K562 (cell line): ENCODE data around the gene IPO7. TPM values are rescaled to one million over a fixed set of nuclear protein-coding genes. Genes with fewer than 3 reads are reported as not detected.
A peak's percentile ranks its signal among the peaks of the same experiment; 100 is the strongest.

Experiments used
- ATAC-seq: fragments of 200-7000 bp; cut with Tn5 transposase; 3 replicates; pipeline ENCODE4 v1.9.1; 2020; ENCODE audit warnings: moderate library complexity
- BruUV-seq: library from RNA; stranded (reverse); fragments of 400-500 nt; replicated peaks from 2 replicates; lab custom pipeline; 2021; lab: Mats Ljungman, UMichigan
- CTCF ChIA-PET: fragments of 300-600 bp; formaldehyde crosslinking; extraction: SDS; loops from one replicate; lab custom pipeline; 2021; ENCODE audit warnings: low intra/inter-chr PET ratio; lab: Yijun Ruan, JAX
- POLR2A ChIA-PET: fragments of 300-600, 350-650 bp; sonication (Branson Sonifier 250); formaldehyde crosslinking; extraction: SDS; loops from one replicate; lab custom pipeline; 2021; ENCODE audit warnings: antibody characterized with exemption, inconsistent platforms; lab: Yijun Ruan, JAX
- DNase-seq, 4 experiments: peaks; one replicate each; pipeline versions ENCODE4 v3.0.0 to v3.0.0-alpha.2; 2011 to 2018; ENCODE audit warnings: low spot score in 3 of 4, mixed read lengths in 3 of 4; ENCODE audit errors: extremely low read depth in 1 of 4
- FAIRE-seq: peaks from 2 replicates; lab custom pipeline; 2011; peaks lifted over from hg19 to GRCh38; lab: Jason Lieb, UNC
- H2AFZ ChIP-seq: 2 replicates; pipeline ENCODE4 v1.6.0; 2011; ENCODE audit warnings: low read depth, low read length, control low read depth, inconsistent platforms
- H3K27ac ChIP-seq: fragments of 200-600 bp; 3 replicates; pipeline ENCODE4 v1.8.0; 2011; ENCODE audit warnings: low read depth, mild to moderate bottlenecking, control low read depth, inconsistent platforms, low read length, moderate library complexity, mixed read lengths; ENCODE audit errors: extremely low read depth
- H3K27me3 ChIP-seq, 2 experiments: fragments of 300-600 bp in 1 of 2; 2 replicates in 1 of 2; 3 replicates in 1 of 2; pipeline versions ENCODE4 v1.6.0 to v1.8.0; 2011; ENCODE audit warnings: inconsistent platforms in 2 of 2, low read length in 2 of 2, mild to moderate bottlenecking in 1 of 2, mixed read lengths in 1 of 2, moderate library complexity in 1 of 2; ENCODE audit not compliant: control insufficient read depth in 2 of 2, insufficient read depth in 2 of 2
- H3K36me3 ChIP-seq: fragments of 300-600 bp; 3 replicates; pipeline ENCODE4 v1.8.0; 2011; ENCODE audit warnings: mild to moderate bottlenecking, low read length, inconsistent platforms; ENCODE audit not compliant: control insufficient read depth, insufficient read depth
- H3K4me1 ChIP-seq, 2 experiments: fragments of 200-600 bp in 1 of 2; replicated peaks in 1 of 2; 2 replicates in 1 of 2; 3 replicates in 1 of 2; pipeline versions ENCODE4 v1.5.1 to v1.8.0; 2011; ENCODE audit warnings: inconsistent platforms in 2 of 2, low read length in 2 of 2, mild to moderate bottlenecking in 1 of 2, mixed read lengths in 1 of 2, moderate library complexity in 1 of 2; ENCODE audit not compliant: control insufficient read depth in 2 of 2, insufficient read depth in 2 of 2
- H3K4me2 ChIP-seq: 2 replicates; pipeline ENCODE4 v1.6.1; 2011; ENCODE audit warnings: low read length, control low read depth, inconsistent platforms, mixed read lengths; ENCODE audit not compliant: insufficient read depth
- H3K4me3 ChIP-seq: fragments of 200-600 bp; sonication (generic), shearing (Covaris generic); 2 replicates; pipeline ENCODE4 v1.5.1; 2016; ENCODE audit warnings: control low read depth, inconsistent platforms
- H3K79me2 ChIP-seq: fragments of 200-600 bp; 3 replicates; pipeline ENCODE4 v1.8.0; 2011; ENCODE audit warnings: low read length, inconsistent platforms; ENCODE audit not compliant: control insufficient read depth, insufficient read depth
- H3K9ac ChIP-seq, 2 experiments: 2 replicates each; pipeline versions ENCODE4 v1.6.0 to v1.6.1; 2011; ENCODE audit warnings: low read depth in 2 of 2, low read length in 2 of 2, control low read depth in 1 of 2, inconsistent platforms in 1 of 2, mild to moderate bottlenecking in 1 of 2, mixed read lengths in 1 of 2; ENCODE audit not compliant: insufficient read depth in 1 of 2
- H3K9me1 ChIP-seq: one replicate; pipeline ENCODE4 v1.6.0; 2011; ENCODE audit warnings: inconsistent platforms, mild to moderate bottlenecking, low read length, moderate library complexity; ENCODE audit not compliant: control insufficient read depth, insufficient read depth
- H3K9me3 ChIP-seq: replicated peaks from 2 replicates; pipeline ENCODE4 v1.5.1; 2011; ENCODE audit warnings: low read depth, low read length, inconsistent platforms; ENCODE audit not compliant: control insufficient read depth, insufficient read depth
- H4K20me1 ChIP-seq: replicated peaks from 2 replicates; pipeline ENCODE4 v1.6.1; 2011; ENCODE audit warnings: low read length, inconsistent platforms, mixed read lengths; ENCODE audit not compliant: control insufficient read depth, insufficient read depth
- C11orf30 ChIP-seq: fragments of 450-650 bp; IDR thresholded peaks from 2 replicates; pipeline ENCODE4 v1.6.1; 2016; ENCODE audit warnings: low read depth, mild to moderate bottlenecking
- ESRRB ChIP-seq: fragments of 250-450 bp; sonication (Bioruptor Pico); IDR thresholded peaks from 2 replicates; pipeline ENCODE4 v1.5.0; 2020; ENCODE audit warnings: mild to moderate bottlenecking, moderate library complexity, borderline replicate concordance
- HMGN3 ChIP-seq: IDR thresholded peaks from 2 replicates; pipeline ENCODE4 v1.6.1; 2011; ENCODE audit warnings: borderline replicate concordance, low read depth, mild to moderate bottlenecking, mixed read lengths, low read length; ENCODE audit not compliant: insufficient read length; ENCODE audit errors: extremely low read depth
- MAFF ChIP-seq: IDR thresholded peaks from 2 replicates; pipeline ENCODE4 v1.6.1; 2012; ENCODE audit warnings: low read length, improper control_type of control experiment
- MAFG ChIP-seq: fragments of 450-650 bp; conservative IDR thresholded peaks from 2 replicates; pipeline ENCODE4 v1.6.1; 2016; ENCODE audit warnings: missing genetic modification characterization, missing compliant biosample characterization
- MAFK ChIP-seq: IDR thresholded peaks from 2 replicates; pipeline ENCODE4 v1.6.1; 2011; ENCODE audit warnings: low read length, improper control_type of control experiment
- MTA1 ChIP-seq: fragments of 450-650 bp; IDR thresholded peaks from 2 replicates; pipeline ENCODE4 v1.6.1; 2017; ENCODE audit warnings: borderline replicate concordance
- RFX1 ChIP-seq: fragments of 450-650 bp; IDR thresholded peaks from 2 replicates; pipeline ENCODE4 v1.6.1; 2016; ENCODE audit warnings: mild to moderate bottlenecking, moderate library complexity
- SIX5 ChIP-seq, 2 experiments: IDR thresholded peaks; 2 replicates each; pipeline ENCODE4 v1.6.1; 2011; ENCODE audit warnings: low read length in 2 of 2, borderline replicate concordance in 1 of 2, low read depth in 1 of 2, mild to moderate bottlenecking in 1 of 2, moderate library complexity in 1 of 2; ENCODE audit not compliant: insufficient read depth in 1 of 2
- ZFP1 ChIP-seq: fragments of 450-650 bp; formaldehyde crosslinking; IDR thresholded peaks from 2 replicates; pipeline ENCODE4 v1.4.0; 2020; ENCODE audit warnings: mild to moderate bottlenecking, mixed read lengths
- ZNF316 ChIP-seq: fragments of 450-650 bp; IDR thresholded peaks from 2 replicates; pipeline ENCODE4 v1.6.1; 2016
- ZNF586 ChIP-seq: fragments of 450-650 bp; formaldehyde crosslinking; conservative IDR thresholded peaks from 2 replicates; pipeline ENCODE4 v1.4.0; 2020; ENCODE audit warnings: mild to moderate bottlenecking, moderate library complexity
- ZNF695 ChIP-seq: fragments of 450-650 bp; formaldehyde crosslinking; IDR thresholded peaks from 2 replicates; pipeline ENCODE4 v1.4.0; 2020; ENCODE audit warnings: mild to moderate bottlenecking, moderate library complexity
- WGBS: fragments of 100-300 bp; shearing (Covaris generic); methylation state at CpG from one replicate; pipeline ENCODE4 v1.1.6; 2016; ENCODE audit warnings: low coverage, mixed read lengths; ENCODE audit not compliant: insufficient coverage; ENCODE audit errors: missing lambda C conversion rate; 5-methylcytosine and 5-hydroxymethylcytosine counted together
- in situ Hi-C: fragments of 300-500 bp; cut with MboI; formaldehyde crosslinking; loops from 4 replicates; pipeline ENCODE4 v1.15.0; 2018; ENCODE audit warnings: inconsistent platforms, mixed read lengths
- intact Hi-C: fragments of 100-400 bp; cut with micrococcal nuclease; formaldehyde crosslinking; loops from 2 replicates; pipeline ENCODE4 v1.14.2; 2022
- polyA plus RNA-seq, 8 experiments: library from polyadenylated mRNA; depleted of rRNA in 4 of 8; stranded (reverse) in 5 of 8; unstranded in 3 of 8; fragments of >200 nt; fragmentation: Nextera tagmentation in 2 of 8; fragmentation: Illumina TruSeq in 1 of 8; extraction: Ambion mirVana in 2 of 8; extraction: Trizol in 1 of 8; gene quantifications; 2 replicates each; pipeline versions ENCODE4 v1.2.1 to v1.2.3, GENCODE V29; 2011 to 2014; ENCODE audit warnings: inconsistent platforms in 1 of 8, missing spikeins in 1 of 8
- total RNA-seq, 7 experiments: library from RNA; depleted of rRNA in 6 of 7; stranded (reverse); fragments of >200 nt in 6 of 7; fragmentation: Illumina TruSeq in 2 of 7; extraction: Trizol in 2 of 7; gene quantifications; 2 replicates each; pipeline versions ENCODE4 v1.2.1 to v1.2.3, GENCODE V29; 2011 to 2021; ENCODE audit warnings: low replicate concordance in 1 of 7
- TF ChIP-seq, protein P1 (sequence below): fragments of 250-450 bp; sonication (Bioruptor Pico); IDR thresholded peaks from 2 replicates; pipeline ENCODE4 v1.5.0; 2021

Gene IPO7
- total and polyA plus RNA-seq, 9 of the 15 experiments (the other 6 are each of a cell fraction or from before 2014, with no cell fraction given): 23.6 to 138 (median 110) TPM

DNA sequence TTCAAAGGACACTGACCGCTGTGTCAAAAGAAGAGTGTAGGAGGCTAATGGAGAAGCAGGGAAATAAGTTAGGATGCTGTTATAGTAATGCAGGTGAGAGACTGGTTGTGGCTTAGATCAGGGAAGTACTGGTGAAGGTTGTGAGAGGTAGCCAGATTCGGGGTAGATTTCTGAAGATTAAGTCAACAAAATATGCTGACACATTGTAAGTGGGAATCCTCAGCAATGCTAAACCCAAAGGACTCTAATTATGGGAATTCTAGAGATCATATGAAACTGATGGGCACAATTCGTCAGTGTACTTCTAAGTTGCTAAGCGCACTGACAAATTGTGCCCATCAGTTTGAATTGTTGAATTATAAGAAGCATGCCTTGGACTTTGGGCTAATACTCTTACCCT, 86.3 kb downstream of the IPO7 start:
- H3K27ac ChIP-seq: no peak overlapping the region
- no peaks in the 10 kb centered on the region for H3K9me3 ChIP-seq
- H3K79me2 ChIP-seq: peaks cover 22% of the 10 kb centered on the region
- WGBS: 74% methylated on average over 4 of the region's 4 CpGs
- H3K4me3 ChIP-seq: no peak overlapping the region
- FAIRE-seq (no peak), DNase-seq (no peak), ATAC-seq (no peak)
- in situ Hi-C loops (no loop called here), intact Hi-C loops (no loop called here)
- ChIA-PET CTCF (no interaction called here), POLR2A (interaction anchor here (4.3 kb wide), 1 partner anchor 10 kb away, joined by 21 read pairs; the partner anchor contains the start of gene ZNF143)
- TF ChIP-seq MAFK: peak; percentile 53
- TF ChIP-seq MAFG: peak; percentile 52
- peak; percentile 60; the same call in 1 of the 2 replicates for TF ChIP-seq MAFF
- TF ChIP-seq ZNF695 (CRISPR knock-in tag): no peak
- TF ChIP-seq ZFP1 (CRISPR knock-in tag): no peak
- TF ChIP-seq C11orf30: peak; percentile 80
- TF ChIP-seq ZNF586 (CRISPR knock-in tag): no peak
- TF ChIP-seq ZNF316: peak; percentile 91
- no peaks in the 10 kb centered on the region for H4K20me1 ChIP-seq
- no TSS peak for BruUV-seq
- no peak overlapping the region for H3K9ac ChIP-seq
- no peaks in the 10 kb centered on the region for H3K27me3 ChIP-seq
- no peaks in the 10 kb centered on the region for H3K9me1 ChIP-seq
- H3K4me2 ChIP-seq: no peak overlapping the region
- no peak overlapping the region for H2AFZ ChIP-seq
- H3K36me3 ChIP-seq: peaks cover 36% of the 10 kb centered on the region
- H3K4me1 ChIP-seq: no peaks in the 10 kb centered on the region; a peak in 1 of 5 replicates

- BruUV-seq: no TSS peak
- no peak overlapping the region for H3K4me2 ChIP-seq
- H3K27me3 ChIP-seq: no peaks in the 10 kb centered on the region
- in situ Hi-C loops: no loop called here
- H2AFZ ChIP-seq: no peak overlapping the region
- DNase-seq: no peak
- H3K27ac ChIP-seq: no peak overlapping the region
- H3K36me3 ChIP-seq: peaks cover 39% of the 10 kb centered on the region
- H3K4me3 ChIP-seq: no peak overlapping the region
- no peaks in the 10 kb centered on the region for H3K9me3 ChIP-seq
- no peak for ATAC-seq
- TF ChIP-seq SIX5 (IDR thresholded peaks at IDR 0.05; ENCODE audit: borderline replicate concordance in 1 of 2, insufficient read depth in 1 of 2, low read depth in 1 of 2, low read length in 2 of 2): no peak
- TF ChIP-seq ESRRB: no peak
- no peak for TF ChIP-seq MTA1
- TF ChIP-seq, protein P1, sequence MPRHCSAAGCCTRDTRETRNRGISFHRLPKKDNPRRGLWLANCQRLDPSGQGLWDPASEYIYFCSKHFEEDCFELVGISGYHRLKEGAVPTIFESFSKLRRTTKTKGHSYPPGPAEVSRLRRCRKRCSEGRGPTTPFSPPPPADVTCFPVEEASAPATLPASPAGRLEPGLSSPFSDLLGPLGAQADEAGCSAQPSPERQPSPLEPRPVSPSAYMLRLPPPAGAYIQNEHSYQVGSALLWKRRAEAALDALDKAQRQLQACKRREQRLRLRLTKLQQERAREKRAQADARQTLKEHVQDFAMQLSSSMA: no peak
- TF ChIP-seq RFX1: peak; percentile 25; the same call in 1 of the 2 replicates
- no peak for TF ChIP-seq HMGN3
- ChIA-PET CTCF (no interaction called here), POLR2A (interaction anchor here (0.8 to 3.5 kb wide), 3 partner anchors 9 to 1451 kb away, joined by 3 to 25 read pairs (median 6); partner anchors contain the start of gene ZNF143)
- no peak for FAIRE-seq
- intact Hi-C loops: no loop called here
- H4K20me1 ChIP-seq: no peaks in the 10 kb centered on the region
- peaks cover 6% of the 10 kb centered on the region for H3K79me2 ChIP-seq
- no peaks in the 10 kb centered on the region; a peak in 1 of 5 replicates for H3K4me1 ChIP-seq
- no peak overlapping the region for H3K9ac ChIP-seq
- no peaks in the 10 kb centered on the region for H3K9me1 ChIP-seq
Observed at GRCh38 chr11:9473408-9473807, 89.0 kb downstream of the IPO7 start.
